HFFc6 (cell line): Measurements from ENCODE around the gene SGIP1. TPM values are rescaled to one million over a fixed set of nuclear protein-coding genes. Genes with fewer than 3 reads are reported as not detected.

ENCODE experiments used
- DNase-seq: peaks from one replicate; pipeline ENCODE4 v3.0.0-alpha.2; 2018
- H3K27ac Mint-ChIP-seq: 2 replicates; pipeline ENCODE4 v1.8.0; 2020; ENCODE audit warnings: mild to moderate bottlenecking, mixed read lengths
- H3K27me3 Mint-ChIP-seq: 2 replicates; pipeline ENCODE4 v1.8.0; 2021; ENCODE audit warnings: mild to moderate bottlenecking, moderate library complexity, mixed read lengths; ENCODE audit not compliant: insufficient read depth
- H3K36me3 Mint-ChIP-seq: 2 replicates; pipeline ENCODE4 v1.8.0; 2021; ENCODE audit warnings: low read depth, mixed read lengths
- H3K4me1 Mint-ChIP-seq: 2 replicates; pipeline ENCODE4 v1.8.0; 2020; ENCODE audit warnings: low read depth, mixed read lengths
- H3K4me3 Mint-ChIP-seq: 2 replicates; pipeline ENCODE4 v1.8.0; 2020; ENCODE audit warnings: mild to moderate bottlenecking, moderate library complexity, mixed read lengths
- H3K9me3 Mint-ChIP-seq: 2 replicates; pipeline ENCODE4 v1.8.0; 2020; ENCODE audit warnings: mild to moderate bottlenecking, mixed read lengths
- CTCF ChIP-seq: fragments of 200-600 bp; sonication (generic); IDR thresholded peaks from 2 replicates; pipeline ENCODE4 v1.5.0; 2021; ENCODE audit warnings: antibody characterized with exemption, mild to moderate bottlenecking
- total RNA-seq, 6 experiments: library from RNA; stranded (reverse); fragmentation: NEBNext Ultra II Directional; extraction: Animal tissue kit (Norgen Biotek cat#: 25700); gene quantifications; 2 replicates in 1 of 6; 3 replicates in 5 of 6; pipeline ENCODE4 v1.2.3, GENCODE V29; 2021

SGIP1 gene
- total RNA-seq, 6 experiments from 2014 or later = 53.3 to 72.0 (median 57.9) TPM

GRCh38 chr1:66678146-66678545, 144.2 kb downstream of the SGIP1 start:
- H3K27ac Mint-ChIP-seq = no peak overlapping the region
- peaks cover 62% of the 10 kb centered on the region for H3K4me1 Mint-ChIP-seq
- no peak for TF ChIP-seq CTCF
- H3K36me3 Mint-ChIP-seq = peaks cover 37% of the 10 kb centered on the region
- H3K9me3 Mint-ChIP-seq = no peaks in the 10 kb centered on the region
- peaks cover 2% of the 10 kb centered on the region; the same call in 1 of the 2 replicates for H3K27me3 Mint-ChIP-seq
- DNase-seq = no peak
- H3K4me3 Mint-ChIP-seq = no peak overlapping the region

GRCh38 chr1:66679140-66679539, 145.2 kb downstream of the SGIP1 start:
- H3K9me3 Mint-ChIP-seq = no peaks in the 10 kb centered on the region
- no peak overlapping the region for H3K4me3 Mint-ChIP-seq
- H3K27me3 Mint-ChIP-seq = peaks cover 2% of the 10 kb centered on the region; the same call in 1 of the 2 replicates
- peaks cover 40% of the 10 kb centered on the region for H3K36me3 Mint-ChIP-seq
- H3K27ac Mint-ChIP-seq = no peak overlapping the region
- H3K4me1 Mint-ChIP-seq = peaks cover 64% of the 10 kb centered on the region
- no peak for TF ChIP-seq CTCF
- DNase-seq = no peak

- DNase-seq = no peak
These were observed 147.7 kb downstream of the SGIP1 start for GRCh38 chr1:66681686-66682085.

GRCh38 chr1:66682106-66682505, 148.2 kb downstream of the SGIP1 start:
- peaks cover 43% of the 10 kb centered on the region for H3K36me3 Mint-ChIP-seq
- no peak overlapping the region; the same call in 1 of the 2 replicates for H3K27ac Mint-ChIP-seq

More at GRCh38 chr1:66681686-66682085, 147.7 kb downstream of the SGIP1 start:
- Mint-ChIP-seq H3K4me3 (no peak overlapping the region), H3K27me3 (peaks cover 2% of the 10 kb centered on the region; the same call in 1 of the 2 replicates), H3K9me3 (no peaks in the 10 kb centered on the region), H3K27ac (no peak overlapping the region; the same call in 1 of the 2 replicates), H3K4me1 (peaks cover 65% of the 10 kb centered on the region), H3K36me3 (peaks cover 42% of the 10 kb centered on the region)
- no peak for TF ChIP-seq CTCF

GRCh38 chr1:66684353-66684752, 150.4 kb downstream of the SGIP1 start:
- peaks cover 47% of the 10 kb centered on the region for H3K4me1 Mint-ChIP-seq
- peaks cover 54% of the 10 kb centered on the region for H3K36me3 Mint-ChIP-seq
- H3K27me3 Mint-ChIP-seq = peaks cover 2% of the 10 kb centered on the region; the same call in 1 of the 2 replicates
- TF ChIP-seq CTCF = no peak
- H3K4me3 Mint-ChIP-seq = no peak overlapping the region
- no peaks in the 10 kb centered on the region; the same call in 1 of the 2 replicates for H3K9me3 Mint-ChIP-seq
- DNase-seq = no peak
- no peak overlapping the region for H3K27ac Mint-ChIP-seq

More at GRCh38 chr1:66682106-66682505, 148.2 kb downstream of the SGIP1 start:
- DNase-seq = no peak
- Mint-ChIP-seq H3K4me1 (peaks cover 65% of the 10 kb centered on the region), H3K9me3 (no peaks in the 10 kb centered on the region), H3K4me3 (no peak overlapping the region), H3K27me3 (peaks cover 2% of the 10 kb centered on the region)
- no peak for TF ChIP-seq CTCF
